Forelimb muscle (tissue), 1 donor: Measurements from ENCODE around the gene GCC1. TPM values are rescaled to one million over a fixed set of nuclear protein-coding genes. Genes with fewer than 3 reads are reported as not detected.

Source experiments
- DNase-seq: peaks from one replicate; pipeline ENCODE4 v3.0.0-alpha.2; 2013; ENCODE audit warnings: low read depth
- polyA plus RNA-seq: library from polyadenylated mRNA; unstranded; fragments of 120-200 nt; gene quantifications from one replicate; pipeline ENCODE4 v1.2.1, GENCODE V29; 2013; ENCODE audit not compliant: insufficient read length

GCC1 gene, protein sequence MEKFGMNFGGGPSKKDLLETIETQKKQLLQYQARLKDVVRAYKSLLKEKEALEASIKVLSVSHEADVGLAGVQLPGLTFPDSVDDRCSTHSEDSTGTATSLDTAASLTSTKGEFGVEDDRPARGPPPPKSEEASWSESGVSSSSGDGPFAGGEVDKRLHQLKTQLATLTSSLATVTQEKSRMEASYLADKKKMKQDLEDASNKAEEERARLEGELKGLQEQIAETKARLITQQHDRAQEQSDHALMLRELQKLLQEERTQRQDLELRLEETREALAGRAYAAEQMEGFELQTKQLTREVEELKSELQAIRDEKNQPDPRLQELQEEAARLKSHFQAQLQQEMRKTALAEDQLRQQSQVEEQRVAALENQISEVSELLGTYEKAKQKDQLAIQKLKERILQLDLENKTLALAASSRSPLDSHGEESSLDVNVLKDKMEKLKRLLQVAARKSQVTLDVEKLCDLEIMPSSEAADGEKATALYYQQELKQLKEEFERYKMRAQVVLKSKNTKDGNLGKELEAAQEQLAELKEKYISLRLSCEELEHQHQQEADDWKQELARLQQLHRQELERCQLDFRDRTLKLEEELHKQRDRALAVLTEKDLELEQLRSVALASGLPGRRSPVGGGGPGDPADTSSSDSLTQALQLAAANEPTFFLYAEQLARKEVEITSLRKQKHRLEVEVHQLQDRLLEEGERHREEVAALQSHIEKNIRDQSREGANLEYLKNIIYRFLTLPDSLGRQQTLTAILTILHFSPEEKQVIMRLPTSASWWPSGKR
- polyA plus RNA-seq = 7.8 TPM

DNA sequence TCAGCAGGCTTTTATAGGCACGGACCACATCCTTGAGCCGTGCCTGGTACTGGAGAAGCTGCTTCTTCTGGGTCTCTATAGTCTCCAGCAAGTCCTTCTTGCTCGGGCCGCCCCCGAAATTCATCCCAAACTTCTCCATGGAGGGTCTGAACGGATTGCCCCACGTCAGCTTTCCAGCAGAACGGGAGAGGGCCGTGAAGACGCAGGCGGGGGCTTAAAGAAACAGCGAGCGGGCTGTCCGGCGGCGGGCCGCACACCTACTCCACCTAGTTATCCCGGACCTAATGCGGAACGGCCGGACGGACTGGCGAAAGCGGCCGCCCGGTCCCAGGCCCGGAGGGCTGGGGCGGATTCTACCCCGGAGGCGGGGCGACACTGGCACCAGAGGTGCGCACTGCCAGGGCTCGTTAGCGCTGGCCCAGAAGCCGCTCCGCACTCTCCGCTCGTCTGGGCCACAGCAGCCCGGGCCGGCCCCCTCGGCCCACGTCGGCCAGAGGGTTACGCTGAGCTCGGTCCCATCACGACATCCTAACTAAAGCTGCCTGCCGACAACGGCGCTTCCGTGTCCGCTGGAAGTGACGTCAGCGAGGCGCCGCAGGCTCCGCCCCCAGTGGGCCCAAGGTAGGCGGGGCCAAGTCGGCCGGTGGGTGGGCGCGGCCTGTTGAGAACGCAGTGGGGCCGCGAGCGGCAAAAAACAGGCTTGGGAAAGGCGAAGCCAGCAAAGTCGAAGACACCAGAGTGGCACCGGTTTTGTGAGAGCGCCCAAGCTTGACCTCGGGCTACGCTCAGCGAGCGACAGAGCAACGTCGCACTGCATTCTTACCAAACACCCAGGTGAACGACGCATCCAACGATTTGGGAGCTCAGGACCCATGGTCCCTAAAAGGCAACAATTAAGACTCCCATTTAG lies at the start of gene GCC1:
Gene GCC1 (minus strand): TSS at position 553 of the 910 bp plus-strand sequence. CDS start 414 bp downstream, at position 139.
- peak; percentile 65 for DNase-seq

DNA sequence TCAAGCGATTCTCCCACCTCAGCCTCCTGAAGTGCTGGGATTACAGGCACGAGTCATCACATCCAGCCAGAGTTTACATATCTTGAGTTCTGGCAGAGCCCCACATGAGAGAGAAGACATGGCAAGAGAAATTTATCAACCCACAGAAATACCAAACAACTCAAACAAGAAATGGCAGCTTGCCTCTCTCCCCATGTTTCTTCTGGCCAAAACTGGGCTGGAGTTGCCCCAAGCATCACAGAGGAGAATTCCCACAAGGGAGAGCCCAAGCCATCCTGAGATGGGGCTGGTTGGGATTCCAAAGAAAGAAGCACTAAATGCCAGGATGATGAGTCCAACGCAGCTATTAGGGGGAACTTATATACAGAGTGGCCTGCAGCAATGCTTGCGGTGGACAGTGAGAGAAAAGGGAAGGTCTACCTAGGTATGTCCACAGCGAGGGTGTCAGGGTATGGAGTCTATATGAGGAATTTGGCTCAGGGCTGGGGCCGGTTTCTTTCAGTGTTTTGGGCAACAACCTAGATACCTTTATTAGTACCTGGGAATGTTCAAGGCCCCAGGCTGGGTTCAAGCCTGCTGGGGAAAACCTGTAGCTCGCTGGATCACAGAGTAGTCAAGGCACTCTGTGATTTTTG lies 47.0 kb upstream of the GCC1 start:
- DNase-seq = no peak

DNA sequence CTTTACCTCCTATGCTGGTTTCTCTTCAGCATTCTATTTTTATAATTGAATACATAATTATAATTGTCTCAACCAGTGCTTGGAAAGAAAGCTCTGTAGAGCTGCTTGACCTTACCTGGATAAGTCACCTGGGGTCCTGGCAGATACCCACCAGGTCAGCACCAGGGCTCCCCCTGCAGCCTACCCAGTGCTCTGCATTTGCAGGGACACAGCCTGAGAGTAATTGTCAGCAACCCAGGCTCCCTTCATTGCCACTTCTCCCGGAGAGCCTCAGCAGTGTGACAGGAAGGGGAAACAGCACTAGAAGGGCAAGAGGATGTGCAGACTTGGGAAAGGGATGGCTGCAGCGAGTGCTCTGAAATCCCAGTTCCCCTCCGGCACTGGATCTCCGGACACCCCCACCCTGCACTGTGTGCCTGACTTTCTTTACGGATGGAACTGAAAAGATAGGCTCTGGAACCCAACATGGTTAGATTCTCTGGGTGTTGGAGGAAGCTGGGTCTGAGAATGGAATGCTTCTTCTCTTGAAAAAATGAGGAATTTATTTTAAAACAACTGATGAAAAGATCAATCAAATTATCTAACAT lies 44.0 kb upstream of the GCC1 start:
- no peak for DNase-seq

DNA sequence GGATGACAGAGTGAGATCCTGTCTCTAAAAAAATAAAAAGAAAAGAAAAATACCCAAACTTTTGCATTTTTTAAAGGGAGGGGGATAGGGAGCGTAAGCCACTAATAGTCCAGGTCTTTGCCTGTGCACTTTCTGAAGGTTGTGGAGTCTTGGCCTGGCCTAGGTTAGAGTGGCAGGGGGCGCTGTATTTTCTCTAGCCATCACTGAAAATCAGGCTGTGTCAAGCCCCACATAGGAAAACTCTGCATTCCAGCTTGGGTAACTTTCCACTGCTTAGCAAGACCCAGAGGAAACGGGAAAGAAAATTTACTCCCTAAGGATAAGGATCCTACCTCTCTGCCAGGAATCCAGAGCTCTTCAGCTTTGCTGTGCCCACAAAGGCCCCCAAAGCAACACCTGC lies 43.0 kb upstream of the GCC1 start:
- DNase-seq = no peak

DNA sequence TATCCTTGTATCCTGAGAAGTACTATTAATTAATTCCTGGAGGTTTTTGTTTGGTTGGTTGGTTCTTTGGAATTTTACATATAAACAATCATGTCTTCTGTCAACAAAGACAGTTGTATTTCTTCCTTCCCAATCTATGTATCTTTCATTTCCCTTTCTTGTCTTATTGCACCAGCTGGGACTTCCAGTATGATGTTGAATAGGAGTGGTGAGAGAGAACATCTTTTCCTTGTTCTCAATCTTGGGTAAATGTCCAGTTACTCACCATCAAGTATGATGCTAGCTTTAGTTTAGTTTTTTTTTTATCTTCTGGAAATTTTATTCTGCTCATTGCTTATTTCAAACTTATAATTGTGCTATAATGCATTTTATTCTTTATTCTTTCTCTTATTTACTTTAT lies 39.9 kb upstream of the GCC1 start:
- DNase-seq = no peak

DNA sequence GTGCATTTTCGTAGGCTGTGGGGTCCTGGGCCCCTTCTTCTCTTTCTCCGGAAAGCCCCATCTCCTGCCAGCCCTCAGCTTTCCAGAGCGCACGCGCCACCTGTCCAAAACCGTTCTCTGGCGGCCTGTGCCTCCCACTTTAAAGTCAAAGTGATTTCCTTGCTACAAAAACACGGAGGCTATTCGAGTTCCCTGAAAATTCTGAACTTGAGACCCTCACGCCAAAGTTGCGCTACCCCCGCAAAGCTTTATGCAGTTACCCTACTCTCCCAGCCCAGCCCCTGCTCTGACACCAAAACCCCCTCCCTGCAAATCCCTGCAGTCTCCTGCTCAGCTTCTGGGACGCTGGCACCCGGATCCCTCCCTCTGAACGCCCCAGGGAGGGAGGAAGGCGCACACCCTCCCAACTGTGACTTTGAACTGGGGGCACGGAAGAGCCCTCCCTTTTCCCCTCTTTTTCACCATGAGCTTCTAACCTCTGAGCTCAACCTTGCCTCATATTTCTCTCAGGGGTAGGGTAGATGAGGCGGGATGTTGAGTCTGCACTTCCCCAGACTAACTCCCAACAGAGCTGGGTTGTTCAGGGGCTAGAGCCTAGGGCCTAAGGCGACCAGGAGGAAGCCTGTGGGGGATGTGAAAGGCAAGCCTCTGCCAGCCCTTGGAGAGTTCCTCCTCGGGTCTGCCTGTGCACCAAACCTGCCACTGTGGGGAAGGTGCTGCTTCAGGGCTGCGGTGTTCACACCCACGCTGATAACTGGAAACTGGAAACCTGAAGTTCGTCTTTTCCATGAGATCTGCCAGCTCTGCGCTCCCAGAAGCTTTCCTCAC lies 35.2 kb upstream of the GCC1 start:
- no peak for DNase-seq

DNA sequence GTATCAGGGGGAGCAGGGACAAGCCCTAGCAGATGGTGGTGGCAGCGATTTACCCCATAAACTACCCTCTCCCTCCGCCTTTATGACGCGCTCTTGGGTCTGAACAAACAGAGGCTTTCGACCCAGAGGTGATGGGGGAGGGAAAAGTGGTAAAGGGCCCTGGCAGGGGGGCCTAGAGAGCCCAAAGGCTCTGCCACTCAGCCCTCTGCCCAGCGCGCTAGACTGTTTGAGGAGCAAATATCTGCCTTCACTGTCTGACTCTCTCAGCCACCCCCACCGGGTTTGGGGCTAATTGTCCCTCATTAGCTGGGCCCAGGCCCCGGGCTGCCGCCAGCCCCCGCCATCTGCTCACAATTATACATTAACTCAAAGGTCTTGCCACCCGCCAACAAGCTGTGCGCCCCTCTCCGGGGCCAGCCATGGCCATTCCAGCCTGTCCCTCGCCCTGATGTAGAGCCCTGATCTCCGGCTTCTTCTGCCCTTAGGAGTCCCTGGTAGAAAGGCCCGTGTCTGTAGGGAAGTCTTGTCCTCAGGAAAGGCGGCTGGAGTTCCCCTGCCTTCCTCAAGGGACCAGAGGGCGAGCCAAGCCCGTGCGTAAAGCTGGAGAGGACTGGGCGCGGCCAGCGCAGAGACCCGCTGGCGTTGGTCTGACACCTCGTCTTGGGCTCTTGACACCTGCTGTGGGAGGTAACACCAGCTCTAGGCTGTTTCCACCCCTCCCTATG lies 34.4 kb upstream of the GCC1 start:
- no peak for DNase-seq

DNA sequence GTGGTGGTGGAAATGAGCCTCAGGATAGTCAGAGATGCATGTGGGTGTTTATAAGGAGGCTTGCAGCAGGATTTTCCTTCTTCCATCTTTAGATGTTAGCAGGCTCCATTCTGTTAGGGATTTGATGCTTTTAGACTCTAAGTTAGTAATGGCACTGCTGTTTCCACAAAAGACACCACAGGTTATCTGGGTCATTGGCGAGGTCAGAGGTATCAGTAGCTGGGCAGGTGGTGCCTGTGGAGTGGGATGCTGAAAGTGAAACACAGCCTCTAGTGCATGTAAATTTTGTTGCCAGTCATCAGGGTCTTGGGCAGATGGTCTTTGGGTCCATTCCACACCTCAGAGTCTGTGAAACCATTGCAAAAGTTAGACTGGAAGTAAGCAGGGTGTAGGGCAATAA lies 33.4 kb upstream of the GCC1 start:
- DNase-seq = no peak

DNA sequence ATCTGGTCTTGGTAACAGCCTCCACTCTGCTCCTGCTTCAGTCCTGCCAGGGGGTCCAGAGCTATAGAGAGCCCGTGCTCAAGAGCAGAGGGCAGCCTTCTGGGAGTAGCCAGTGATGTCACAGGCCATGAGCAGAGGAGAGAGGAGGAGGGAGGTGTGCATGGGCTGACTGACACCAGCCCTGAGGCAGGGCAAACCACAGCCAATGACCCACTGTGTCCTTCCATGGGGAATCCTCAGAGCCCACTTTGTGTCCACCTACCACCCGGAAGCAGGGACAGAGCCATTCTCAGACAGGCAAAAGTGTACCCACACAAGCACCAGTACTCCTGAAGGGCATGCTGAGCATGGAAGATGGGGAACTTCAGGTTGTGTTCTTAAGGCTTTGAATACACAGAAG lies 32.6 kb upstream of the GCC1 start, which contains the start of gene PAX4:
Gene PAX4 (minus strand): TSS at position 101 of the 400 bp plus-strand sequence. CDS start 2,214 bp downstream, outside the sequence.
- DNase-seq = no peak

DNA sequence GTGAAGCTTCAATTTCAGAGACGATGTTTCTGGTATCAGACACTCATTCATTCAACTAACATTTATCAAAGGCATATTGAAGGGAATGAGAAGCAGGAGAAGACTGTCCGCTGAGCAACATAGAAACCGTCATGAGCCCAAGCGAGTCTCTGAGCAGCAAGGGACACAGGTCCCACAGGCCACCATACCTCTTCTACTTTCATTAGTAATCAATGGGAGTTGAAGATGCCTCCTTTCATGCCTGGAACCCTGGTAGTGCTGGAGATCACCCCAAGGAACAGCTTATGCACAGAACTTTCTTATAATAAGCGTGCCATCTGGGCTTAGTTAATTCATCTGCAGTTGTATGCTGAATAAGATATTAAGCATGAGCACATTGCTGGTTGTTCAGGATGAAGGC lies 31.3 kb upstream of the GCC1 start:
- DNase-seq = no peak

DNA sequence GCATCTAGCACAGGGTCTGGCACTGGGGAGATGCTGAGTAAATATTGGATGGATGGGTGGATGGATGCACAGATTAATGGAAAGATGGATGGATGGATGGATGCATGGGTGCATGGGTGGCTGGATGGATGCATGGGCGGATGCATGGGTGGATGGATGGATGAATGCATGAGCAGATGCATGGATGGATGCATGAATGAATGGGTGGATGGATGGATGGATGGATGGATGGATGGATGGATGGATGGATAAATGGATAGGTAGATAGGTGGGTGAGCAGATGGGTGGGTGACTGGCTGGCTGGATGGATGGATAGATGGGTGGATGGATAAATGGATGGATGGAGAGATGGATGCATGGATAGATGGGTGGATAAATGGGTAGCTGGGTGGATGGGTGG lies 26.9 kb upstream of the GCC1 start:
- DNase-seq = no peak

DNA sequence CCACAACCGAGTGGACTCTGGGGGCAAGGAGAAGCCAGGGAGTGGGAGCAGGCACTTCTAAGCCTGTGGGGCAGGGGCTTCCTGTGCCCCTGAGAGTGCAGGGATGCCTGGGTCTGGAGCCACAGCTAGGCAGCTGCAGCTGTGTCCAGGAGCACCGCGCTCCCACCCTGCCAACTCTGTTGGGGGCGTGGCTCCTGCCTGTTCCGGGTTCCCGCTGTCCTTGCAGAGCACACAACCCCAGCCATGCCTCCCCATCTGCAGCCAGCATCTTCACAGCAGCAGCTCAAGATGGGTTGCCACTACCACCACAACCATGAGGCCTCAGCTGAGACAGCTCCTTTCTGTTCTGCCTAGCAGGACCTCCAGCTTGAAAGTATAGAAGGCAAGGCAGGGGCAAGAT lies 23.9 kb upstream of the GCC1 start:
- no peak for DNase-seq

DNA sequence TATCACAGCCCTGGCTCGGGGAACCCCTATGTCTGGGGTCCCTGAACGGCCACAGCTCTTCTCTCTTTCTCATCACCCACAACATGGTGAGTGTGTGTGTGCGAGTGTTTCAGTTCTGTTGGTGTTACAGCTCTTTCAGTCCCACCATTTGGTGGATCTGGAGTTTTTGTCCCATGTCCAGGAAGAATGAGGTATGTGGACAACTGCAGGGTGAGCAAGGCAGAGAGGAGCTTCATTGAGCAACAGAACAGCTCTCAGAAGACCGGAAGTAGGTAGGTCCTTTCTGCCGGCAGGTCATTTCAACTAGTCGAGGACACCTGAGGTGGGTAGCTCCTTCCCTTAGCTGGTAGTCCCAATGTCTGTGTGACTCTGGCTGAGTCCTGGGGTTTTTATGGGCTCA lies 23.1 kb upstream of the GCC1 start:
- DNase-seq = no peak

DNA sequence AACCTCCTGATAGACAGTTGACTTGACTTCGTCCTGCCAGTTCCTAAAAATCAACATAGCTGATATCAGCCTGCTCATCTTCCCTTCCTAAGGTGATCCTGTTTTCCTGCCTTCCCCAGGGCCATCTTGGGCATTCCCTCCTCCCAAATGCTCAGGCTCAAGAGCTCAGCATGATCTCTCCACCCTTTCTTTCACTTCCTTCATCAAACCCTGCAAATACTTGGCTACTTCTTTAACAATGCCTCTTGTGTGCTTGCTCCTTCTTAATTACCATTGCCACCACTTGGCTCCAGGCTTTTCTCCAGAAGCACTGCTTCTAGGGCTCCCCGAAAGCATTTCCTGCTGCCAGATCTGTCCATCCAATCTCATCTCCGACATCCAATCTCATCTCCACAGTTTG lies 15.5 kb upstream of the GCC1 start:
- DNase-seq = no peak

DNA sequence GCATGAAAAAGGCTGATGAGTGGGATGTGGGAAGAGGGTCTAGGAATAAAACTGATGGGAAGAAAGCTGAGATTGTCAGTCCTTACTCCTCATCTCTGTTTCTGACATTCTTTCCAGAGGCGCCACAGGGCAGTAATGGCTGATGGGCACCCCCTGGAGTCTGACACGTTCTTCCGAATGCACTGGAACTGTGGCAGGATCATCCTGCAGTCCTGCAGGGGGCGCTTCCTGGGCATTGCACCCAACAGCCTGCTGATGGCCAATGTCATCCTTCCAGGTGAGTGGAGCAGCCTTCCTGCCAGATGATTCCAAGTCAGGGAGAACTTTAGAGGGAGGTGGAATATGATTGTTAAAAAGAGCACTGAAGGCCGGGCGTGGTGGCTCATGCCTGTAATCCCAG lies 12.9 kb upstream of the GCC1 start:
- DNase-seq = no peak

DNA sequence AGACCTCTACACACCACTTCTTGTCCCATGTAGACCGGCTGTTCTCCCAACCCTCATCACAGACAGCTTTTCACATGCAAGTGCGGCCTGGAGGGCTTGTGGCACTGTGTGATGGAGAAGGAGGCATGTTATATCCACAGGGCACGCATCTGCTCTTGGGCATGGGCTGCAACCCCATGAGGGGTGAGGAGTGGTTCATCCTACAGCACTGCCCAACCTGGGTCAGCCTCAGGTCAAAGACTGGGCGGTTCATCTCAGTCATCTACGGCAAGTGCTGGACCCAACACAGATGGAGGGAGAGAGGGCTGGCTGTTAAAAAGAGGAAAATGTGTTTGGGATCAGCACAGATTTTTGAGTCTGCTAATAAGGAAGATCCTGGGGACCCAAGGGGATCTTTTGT lies 10.3 kb upstream of the GCC1 start:
- no peak for DNase-seq

DNA sequence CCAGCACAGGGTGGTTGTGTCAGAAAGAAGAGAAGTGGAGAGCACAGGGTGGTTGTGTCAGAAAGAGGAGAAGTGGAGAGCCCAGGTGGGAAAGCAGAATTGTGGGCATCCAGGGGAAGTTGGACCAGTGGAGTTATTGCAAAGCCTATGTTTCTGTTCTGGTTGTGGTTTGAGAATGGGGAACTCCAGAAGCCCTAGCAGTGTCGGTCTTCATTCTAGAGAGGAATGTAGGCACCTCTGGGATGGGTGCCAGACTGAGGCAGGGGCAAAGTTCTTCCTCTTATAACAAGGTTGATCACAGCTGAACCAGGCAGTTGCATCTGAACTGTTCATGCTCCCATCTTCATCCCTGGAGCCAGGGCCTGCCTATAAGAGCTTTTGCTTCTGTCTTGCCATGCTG lies 9.1 kb upstream of the GCC1 start:
- no peak for DNase-seq

DNA sequence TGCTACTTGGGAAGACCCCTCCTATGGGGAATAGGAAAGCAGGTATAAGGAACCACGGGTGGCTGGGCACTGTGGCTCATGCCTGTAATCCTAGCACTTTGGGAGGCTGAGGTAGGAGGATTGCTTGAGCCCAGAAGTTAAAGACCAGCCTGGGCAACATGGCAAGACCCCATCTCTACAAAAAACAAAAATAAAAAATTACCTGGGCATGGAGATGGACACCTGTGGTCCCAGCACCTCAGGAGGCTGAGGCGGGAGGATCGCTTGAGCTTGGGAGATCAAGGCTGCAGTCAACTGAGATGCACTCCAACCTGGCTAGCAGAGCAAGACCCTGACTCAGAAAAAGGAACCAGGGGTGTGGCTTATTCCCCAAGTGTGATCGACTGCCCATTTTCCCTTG lies 7.2 kb upstream of the GCC1 start:
- no peak for DNase-seq

DNA sequence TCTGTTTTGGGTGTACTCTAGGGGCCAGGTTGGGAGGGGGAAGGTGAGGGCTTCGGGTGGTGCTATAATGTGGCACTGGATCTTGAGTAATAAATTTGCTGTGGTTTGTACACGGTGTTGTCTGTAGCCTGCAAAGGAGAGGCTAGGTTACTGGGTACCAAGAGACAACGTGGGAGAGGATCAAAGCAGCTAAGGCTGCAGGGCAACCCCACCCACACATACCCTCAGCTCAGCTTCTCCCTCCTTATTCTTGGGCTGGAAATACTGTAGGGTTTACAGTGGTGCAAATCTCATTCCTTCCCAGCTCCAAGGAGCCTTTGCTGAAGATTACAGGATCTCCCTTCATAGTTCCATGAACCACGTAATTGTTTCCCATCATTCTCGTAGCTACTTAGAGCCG lies 6.2 kb upstream of the GCC1 start:
- DNase-seq = no peak

DNA sequence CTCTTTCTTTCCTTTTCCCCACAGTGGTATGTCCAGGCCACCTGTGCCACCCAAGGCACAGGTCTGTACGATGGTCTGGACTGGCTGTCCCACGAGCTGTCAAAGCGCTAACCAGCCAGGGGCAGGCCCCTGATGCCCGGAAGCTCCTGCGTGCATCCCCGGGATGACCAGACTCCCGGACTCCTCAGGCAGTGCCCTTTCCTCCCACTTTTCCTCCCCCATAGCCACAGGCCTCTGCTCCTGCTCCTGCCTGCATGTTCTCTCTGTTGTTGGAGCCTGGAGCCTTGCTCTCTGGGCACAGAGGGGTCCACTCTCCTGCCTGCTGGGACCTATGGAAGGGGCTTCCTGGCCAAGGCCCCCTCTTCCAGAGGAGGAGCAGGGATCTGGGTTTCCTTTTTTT lies 5.8 kb upstream of the GCC1 start:
- DNase-seq = no peak
